NCI-H146 (cell line): ENCODE measurements around the gene ASB13.

Experiments used
- DNase-seq: peaks from one replicate; lab custom pipeline; 2025; lab: John Stamatoyannopoulos, UW

ASB13 gene

DNA sequence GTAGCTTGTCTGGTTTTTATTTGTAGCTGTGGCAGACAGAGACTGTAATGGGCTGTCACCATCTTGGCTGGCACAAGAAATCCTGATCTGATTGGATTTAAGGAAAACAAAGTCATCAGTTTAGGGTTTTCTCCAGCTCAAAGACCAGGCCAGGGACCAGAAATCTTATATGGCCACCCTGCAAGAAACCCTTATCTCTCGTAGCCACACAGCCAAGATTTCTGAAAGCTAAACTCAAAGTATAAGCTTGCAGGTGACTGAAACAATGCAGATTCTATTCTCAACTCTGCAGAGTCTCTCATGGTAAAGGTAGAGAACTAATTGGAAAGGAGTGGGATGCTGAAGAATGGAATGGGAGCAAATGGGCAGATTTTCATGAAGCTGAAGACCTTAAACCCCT is 3.2 kb upstream of the ASB13 start:
- DNase-seq = no peak

DNA sequence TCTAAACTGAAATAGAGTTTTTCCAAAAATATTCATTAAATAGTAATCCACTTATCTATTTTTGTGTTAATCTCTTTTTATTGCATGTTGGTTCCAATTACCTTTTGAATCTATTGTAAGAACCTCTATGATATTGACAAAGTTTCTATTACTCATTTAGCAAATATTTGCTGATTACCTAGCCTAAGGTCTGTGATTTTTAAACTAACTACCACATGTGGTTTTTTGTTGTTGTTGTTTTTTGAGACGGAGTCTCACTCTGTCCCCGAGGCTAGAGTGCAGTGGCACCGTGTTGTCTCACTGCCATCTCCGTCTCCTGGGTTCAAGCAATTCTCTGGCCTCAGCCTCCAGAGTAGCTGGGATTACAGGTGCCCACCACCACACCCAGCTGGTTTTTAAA is 2.0 kb upstream of the ASB13 start:
- DNase-seq = peak; percentile 25

DNA sequence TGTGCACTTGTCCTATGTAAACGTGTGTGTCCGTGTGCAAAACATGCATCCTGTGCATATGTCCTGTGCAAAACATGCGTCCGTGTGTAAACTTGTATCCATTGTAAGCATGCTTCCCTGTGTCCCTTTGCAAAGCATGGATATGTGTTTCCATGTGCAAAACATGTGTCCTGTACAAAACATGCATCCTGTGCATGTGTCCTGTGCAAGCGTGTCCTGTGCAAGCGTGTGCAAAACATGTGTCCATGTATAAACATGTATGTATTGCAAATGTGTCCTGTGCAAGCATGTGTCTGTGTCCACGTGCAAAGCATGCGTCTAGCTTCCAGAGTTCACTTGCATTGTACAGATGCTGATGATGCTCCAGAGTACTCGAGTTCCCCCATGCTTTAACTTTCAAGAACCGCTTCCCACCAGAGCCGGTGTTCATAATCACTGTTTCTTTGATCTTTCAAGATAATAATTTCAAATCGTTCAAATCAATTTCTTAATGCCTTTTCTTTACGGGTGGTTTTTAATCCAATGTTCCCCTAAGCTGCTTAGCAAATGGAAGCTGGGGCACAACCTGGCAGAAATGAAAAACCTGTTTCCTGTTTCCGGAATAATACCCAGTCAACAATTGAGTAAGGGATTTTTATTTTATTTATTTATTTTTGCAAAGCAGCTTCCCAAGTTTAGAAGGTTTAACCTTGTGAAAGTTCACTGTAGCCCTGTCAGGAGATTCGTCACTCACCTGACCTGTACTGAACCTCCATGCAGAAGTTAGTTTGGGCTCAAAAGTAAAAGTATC is 641 bp upstream of the ASB13 start:
- no peak for DNase-seq

DNA sequence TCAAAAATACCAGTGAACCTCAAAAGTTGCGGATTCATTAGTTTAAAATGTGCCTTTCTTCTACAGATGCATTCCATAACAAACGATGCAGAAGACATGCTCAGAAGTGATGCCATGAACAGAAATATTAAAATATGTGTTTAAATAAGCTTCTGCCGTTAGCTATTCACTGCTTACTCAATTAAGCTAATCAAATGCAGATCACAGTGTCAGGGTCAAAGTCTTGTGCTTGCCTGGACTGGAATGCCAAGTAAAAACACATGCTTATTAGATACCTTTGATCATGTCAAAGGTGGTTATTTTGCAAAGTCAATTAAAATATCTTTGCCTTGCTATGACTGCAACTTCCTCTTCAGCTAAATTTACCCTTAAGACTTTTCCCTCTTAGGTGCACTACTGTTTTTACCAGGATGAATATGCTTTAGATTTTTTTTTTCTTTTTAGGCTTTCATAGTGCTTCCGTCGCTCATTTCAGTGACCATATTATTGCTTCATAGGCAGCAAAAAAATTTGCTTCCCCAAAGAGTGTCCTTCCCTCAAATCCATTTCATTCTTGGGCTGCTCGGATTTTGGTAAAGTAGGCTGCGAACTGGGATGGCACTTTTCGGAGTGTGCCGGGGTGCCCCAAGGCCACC is 905 bp downstream of the ASB13 start:
- no peak for DNase-seq

DNA sequence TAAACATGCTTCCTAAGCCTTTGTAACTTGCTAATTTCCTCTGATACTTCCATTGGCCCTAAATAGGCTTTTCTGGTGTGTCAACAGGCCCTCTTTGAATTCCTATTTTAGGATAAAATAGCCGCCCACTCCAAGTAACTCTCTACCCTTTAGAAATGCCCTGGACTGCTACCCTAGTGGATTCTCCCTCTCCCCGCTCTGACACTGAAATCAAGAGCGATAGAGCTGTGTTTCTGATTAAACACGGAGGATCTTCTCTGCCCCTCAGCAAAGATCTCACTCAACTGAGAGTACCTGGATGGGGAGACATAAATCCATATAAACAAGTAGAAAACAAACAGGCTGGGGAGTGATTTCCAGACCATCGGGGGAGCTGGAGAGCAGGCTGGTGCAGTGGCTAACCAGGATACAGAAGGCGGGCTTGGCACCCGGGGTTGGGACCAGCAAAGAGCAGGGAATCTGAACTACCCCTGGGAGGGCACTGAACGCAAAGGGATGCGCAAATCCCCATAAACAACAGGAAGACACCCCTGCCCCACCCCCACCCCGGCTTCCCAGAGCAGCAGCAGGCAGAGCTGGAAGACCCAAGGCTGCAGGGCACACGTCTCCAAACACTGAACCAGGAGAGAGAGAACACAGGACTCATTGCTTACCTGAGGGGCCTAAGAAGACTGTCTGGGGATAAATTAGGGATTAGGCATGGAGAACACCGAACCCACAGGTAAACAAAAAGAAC is 2.5 kb downstream of the ASB13 start:
- DNase-seq = no peak

DNA sequence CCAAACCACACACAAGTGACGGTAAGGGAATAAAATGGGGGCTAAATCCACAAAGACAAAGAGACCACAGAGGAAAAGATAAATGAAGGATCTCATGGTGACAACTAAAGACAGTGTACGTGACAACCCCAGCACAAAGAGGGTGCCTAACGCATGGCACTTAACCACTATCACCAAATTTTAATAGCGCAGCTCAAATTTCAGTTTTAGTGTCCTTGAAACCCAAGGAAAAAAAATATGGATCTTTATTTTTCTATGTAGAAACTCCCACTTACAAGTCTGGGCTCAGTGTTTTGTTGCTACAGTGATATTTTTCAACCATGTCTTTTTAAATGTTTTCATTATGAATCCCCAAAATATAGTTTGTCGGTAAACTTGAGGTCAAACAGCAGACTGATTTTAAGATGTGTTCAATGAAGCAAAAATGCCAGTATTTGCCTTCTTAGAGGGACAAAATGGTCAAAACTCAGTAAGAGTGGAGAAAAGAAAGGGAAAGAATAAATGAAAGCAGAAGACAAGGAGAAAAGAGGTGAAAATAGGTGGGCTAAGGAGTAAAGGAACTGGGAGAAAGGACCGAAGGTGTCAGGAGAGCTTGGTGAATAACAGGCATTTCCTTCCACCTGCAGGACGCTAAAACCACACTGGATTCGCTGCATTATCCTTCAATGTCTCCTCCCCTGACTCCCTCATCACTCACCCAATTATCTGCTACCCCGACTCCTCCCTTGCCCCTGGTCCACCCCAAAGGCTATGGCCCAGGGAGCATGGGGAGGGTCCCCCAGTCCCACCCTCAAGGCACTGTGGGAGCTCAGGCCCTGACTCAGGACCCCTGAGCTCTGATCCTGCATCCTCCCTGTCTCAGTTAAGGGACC is 3.5 kb downstream of the ASB13 start:
- no peak for DNase-seq

DNA sequence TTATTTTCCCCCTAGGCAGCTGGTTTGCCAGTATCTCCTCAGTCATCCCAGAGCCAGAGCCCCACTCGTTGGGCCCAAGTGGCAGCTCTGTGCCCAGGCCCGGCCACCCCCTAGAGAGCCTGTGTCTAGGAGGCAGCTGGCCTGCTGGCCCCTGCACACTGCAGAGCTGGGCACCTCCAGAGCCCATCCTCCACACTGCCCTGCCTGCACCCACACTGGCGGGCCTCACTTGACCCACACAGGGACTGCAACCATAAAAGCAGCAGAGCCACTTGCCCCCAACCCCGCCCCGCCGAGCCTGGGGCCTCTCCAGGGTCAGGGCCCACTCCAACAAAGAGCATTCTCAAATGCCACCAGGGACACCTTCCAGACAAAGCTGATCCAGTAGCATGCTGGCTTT is 5.4 kb downstream of the ASB13 start:
- DNase-seq = no peak

DNA sequence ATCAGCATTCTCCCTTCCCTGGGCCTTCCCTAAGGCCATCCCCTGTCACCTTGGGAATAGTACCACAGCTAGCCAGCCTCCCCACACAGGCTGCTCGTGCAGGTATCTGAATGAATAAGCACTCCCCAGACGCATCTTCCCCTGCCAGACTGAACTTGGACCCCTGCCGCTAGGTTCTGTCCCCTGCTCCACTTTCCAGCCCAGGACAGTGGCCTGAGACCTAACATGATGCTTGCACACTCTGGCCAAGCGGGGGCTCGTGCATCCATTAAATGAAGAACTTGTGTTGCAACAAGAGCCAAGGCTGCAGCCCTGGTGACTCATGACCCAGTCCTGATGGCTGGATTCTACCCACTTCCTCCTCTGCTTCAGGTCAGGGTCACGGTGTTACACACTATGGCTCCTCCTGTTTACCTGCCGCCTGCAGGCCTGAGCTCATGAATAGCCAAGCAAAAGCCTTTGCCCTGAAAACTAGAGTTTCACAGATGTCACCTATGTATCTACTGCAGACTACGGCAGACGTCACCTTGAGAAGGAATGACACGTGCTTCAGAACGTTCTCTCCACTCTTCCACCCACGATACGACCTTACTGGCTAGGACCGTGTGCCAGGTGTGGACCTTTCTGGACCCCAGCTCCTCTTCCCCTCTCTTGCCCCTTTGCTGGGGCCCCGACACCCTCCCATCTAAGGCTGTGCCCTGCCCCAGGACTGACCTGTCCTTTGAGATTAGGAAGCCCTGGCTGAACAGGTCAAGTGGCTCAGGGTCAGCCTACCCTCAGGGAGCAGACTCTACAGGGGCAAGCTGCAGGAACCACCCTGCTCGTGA is 6.5 kb downstream of the ASB13 start:
- no peak for DNase-seq

DNA sequence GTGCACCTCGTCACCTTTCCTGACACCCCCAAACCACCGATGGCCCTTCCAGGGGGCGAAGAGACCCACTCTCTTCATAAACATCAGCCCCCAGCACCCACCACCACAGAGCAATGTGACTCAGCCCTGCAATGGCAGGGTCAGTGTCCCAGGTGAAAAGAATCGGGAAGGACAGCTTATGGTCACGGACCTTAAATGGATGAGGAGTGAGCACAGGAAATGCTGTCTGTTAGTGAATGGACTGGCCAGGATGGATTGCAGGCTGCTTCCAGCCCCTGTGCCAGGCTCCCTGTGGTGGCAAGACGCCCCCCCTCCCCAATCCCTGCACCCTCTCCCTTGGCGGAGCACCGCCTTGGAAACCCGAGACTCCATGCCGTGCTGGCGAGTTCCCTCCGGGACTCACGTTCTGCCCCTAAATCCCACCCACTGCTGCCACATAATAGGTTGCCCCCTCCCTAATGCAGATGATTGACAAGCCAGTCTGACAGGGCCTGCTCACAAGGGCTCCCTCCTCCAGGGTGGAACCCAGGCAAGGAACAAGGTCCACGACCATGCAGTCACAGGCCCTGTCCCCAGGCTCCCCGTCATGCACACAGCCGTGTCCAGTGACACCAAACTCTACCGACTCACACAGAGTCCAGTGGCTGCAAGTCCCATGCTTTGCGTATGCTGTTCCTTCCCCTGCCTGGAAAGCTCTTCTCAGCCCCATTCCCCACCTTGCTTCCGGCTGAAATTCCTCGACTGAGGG is 7.3 kb downstream of the ASB13 start:
- no peak for DNase-seq

DNA sequence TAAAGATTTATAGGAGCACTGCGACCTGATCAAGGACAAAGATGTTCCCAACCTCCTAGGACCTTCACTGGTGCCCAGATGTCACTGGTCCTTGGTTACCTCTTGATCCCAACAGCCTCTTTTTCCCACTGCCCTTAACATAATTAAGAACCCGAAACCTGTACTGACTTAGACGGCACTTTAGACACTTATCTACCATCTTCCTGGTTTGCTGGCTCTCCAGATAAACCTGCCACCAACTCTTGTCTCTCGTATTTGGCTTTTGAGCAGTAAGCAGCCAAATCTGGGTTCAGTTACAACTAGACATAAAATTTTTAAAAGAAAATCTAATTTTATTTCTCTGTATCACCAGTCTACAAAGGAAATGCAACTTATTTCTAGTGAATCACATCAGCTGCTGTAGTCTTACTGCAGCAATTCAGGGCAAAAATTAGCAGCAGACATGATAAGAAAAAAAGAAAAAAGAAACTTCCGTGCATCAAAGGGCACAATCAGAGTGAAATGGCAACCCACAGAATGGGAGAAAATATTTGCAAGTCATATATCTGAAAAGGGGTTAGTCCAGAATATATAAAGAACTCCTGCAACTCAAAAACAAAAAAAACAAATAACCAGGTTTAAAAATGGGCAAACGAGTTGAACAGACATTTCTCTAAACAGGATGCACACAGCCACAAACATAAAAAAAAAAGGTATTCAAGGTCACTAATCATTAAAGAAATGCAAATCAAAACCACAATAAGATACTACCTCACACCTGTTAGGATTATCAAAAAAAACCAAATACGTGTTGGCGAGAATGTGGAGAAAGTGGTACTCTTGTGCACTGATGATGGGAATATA is 9.4 kb downstream of the ASB13 start:
- DNase-seq = no peak

DNA sequence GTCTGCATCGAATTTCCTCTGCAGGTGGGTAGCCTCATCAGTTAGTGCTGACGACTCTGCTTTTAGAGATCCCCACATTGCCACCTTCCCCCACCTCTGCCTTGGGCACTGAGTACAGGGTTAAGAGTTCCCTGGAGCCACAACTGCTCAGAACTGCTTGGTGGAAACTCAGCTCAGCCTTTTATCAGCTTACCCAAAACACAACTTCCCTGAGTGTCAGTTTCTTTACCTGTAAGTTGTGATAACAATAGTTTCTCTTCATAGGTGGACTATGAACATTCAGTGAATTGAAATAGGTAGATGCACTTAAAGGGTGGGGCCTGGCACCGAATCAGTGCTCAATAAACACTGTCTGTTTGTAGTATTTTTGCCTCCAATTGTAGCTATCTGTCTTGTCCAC is 11.3 kb downstream of the ASB13 start:
- DNase-seq = no peak

DNA sequence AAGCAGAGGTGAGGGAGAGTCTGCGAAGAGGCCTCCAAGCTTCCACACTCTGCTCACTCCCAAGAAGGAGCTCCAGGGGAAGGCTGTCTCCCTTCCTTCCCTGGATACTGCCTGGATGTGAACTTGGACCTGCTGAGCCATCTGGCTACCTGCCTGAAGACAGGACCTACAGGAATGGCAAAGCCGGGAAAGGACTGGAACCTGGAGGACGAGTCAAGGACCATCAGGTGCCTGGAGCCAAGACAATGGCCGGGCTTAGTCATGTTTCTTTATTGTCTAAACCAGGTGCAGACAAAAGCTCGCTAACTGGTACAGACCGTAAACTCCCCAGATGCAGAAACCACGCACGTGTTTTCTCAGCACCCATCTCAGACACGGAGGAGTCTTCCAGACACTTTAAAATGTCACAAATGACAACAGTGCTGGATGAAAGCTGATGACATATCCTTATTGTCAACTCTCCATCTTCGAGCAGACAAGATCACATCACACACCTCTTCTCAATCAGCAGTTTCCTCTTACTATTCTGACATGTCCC is 12.1 kb downstream of the ASB13 start:
- peak; percentile 34 for DNase-seq

DNA sequence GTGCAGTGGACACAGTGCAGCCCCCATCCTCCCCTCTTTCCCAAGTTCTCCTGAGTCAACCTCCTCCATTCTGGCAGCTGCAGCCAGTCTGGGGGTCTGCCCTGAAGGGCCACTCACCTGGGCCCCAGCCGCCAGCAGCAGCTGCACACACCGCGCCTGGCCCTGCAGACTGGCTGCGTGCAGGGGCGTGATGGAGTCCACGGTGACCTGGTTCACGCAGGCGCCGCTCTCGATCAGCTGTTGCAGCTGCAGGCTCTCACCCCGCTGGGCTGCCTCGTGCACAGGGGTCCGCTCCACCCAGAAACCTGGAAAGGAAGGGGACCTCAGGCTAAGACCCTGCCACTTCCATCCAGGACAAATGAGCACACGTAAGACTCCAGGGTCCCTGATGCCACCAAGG is 13.6 kb downstream of the ASB13 start:
- no peak for DNase-seq

DNA sequence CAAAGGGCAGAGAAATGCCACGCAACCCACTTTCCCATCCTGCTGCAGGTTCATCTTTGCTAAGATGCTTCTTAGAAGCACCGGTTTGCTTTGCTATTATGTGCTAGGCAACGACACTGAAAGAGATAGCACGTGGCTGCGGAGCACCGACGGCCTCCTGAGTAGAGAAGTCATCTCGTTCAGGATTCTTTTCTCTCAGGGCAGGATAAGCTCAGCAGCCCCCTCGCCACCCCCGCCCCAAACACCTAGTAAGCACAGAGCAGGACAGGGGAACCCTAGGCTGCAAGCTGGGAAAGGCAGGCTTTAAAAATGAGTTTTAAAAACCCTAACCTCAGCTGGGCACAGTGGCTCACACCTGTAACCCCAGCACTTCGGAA is 15.0 kb downstream of the ASB13 start:
- no peak for DNase-seq

DNA sequence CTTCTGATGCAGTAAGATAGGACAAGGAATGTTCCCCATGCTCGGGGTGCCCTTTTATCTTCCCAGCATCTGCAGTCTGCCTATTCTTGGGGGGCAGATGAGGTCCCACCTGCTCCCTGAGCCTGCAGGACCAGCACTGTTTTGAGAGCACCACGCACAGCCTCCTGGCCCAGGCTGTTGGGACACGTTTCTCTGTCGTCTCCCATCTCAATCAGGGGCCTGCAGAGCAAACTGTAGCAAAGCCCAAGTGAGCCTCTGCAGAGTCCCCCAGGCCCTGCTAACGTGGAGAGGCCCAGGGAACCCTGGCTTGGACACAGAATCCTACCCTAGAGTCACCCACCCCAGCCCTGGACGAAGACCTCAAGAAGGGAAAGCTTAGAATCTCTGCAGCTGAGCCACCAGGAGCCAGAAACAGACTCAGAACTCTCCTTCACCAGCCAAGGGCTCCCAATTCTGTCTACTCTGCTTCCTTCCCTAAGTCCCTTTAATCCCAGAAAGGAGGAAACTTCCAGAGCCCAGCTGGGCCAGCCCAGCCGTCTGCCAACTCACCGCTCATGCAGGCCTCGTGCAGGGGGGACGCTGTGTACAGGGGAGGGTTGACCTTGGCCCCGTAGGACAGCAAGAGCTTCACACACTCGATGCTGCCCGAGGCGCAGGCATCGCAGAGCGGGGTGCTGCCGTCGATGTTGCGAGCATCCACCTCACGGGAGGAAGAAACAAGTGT is 15.6 kb downstream of the ASB13 start:
- DNase-seq = no peak

DNA sequence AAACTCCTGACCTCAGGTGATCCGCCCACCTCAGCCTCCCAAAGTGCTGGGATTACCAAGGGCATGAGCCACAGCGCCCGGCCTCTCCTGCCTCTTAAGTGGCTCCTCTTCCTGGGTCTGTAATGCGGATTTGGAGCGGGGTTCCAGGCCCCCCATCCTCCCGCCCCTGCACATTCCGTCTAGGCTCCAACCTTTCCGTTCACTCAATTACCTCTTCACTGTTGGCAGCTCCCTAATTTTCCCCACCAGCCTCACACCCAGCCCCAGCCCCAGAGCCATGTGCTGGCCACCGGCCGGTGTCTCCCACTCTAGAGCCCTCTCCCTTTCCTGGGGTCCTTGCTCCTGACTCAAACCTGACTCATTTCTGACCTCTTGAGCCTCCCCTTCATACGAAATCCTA is 16.6 kb downstream of the ASB13 start:
- no peak for DNase-seq

DNA sequence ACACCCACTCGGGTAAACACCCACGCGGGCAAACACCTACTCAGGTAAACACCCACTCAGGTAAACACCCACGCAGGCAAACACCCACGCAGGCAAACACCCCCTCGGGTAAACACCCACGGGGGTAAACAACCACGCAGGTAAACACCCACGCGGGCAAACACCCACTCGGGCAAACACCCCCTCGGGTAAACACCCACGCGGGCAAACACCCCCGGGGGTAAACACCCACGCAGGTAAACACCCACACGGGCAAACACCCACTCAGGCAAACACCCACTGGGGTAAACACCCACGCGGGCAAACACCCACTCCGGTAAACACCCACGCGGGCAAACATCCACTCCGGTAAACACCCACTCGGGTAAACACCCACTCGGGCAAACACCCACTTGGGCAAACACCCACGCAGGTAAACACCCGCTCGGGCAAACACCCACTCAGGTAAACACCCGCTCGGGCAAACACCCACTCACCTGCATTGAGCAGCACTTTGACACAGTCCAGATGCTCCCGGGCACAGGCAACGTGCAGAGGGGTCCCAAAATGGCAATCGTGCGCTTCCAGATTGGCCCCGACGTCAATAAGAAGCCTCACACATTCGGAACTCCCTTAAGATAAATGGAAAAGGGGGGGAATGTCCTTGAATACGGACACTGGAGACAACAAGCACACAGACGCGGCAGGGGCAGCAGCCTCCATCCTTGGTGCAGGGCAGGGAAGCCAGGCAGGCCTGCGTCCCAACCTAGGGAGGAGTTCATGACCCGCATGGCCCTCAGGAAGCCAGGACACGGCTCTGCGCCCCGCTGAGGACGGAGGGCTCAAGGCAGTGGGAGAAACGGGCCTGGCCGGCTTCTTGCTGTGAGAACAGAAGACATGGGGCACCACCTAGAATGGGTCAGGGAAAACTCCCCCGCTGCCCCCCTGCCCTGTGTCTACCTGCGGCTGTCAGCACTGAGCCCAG is 17.6 kb downstream of the ASB13 start:
- DNase-seq = no peak
